ENCODE results near the gene FBLN1. TPM values are rescaled to one million over a fixed set of nuclear protein-coding genes. Genes with fewer than 3 reads are reported as not detected.

FBLN1 gene
- total RNA-seq, 1 experiment from 2014 or later: 23.4 TPM

- TF ChIP-seq CBX3 (IDR thresholded peaks at IDR 0.05; ENCODE audit: low read depth): no peak
Measured at GRCh38 chr22:45571089-45571488, 68.4 kb downstream of the FBLN1 start (continued).

GRCh38 chr22:45572444-45572843 is 69.8 kb downstream of the FBLN1 start:
- Histone ChIP-seq H2AFZ (ENCODE audit: low read depth, low read length, poor library complexity, severe bottlenecking) (no peak overlapping the region), H3K9me2 (ENCODE audit: insufficient read depth) (no peaks in the 10 kb centered on the region), H3K27ac (ENCODE audit: low read depth, low read length) (no peak overlapping the region), H3K4me2 (ENCODE audit: low read length) (no peak overlapping the region), H3K9ac (ENCODE audit: low read length) (no peak overlapping the region), H3K36me3 (ENCODE audit: control insufficient read depth in 1 of 2, insufficient read depth in 2 of 2, low read length in 2 of 2) (no peaks in the 10 kb centered on the region), H3K9me3 (ENCODE audit: control insufficient read depth in 1 of 2, insufficient read depth in 1 of 2, low read depth in 1 of 2, low read length in 2 of 2) (peaks cover 6 to 7% of the 10 kb centered on the region in 2 experiments; a peak in 2 of 4 replicates), H4K20me1 (ENCODE audit: insufficient read depth) (no peaks in the 10 kb centered on the region), H3K4me3 (replicated peaks in 1 of 2; ENCODE audit: low read depth in 1 of 2, low read length in 2 of 2) (no peak overlapping the region), H3K4me1 (ENCODE audit: control insufficient read depth in 1 of 2, insufficient read depth in 2 of 2, low read length in 2 of 2) (no peaks in the 10 kb centered on the region), H3K79me2 (ENCODE audit: insufficient read depth, low read length) (no peaks in the 10 kb centered on the region), H3K27me3 (ENCODE audit: insufficient read depth, low read length) (peaks cover 4% of the 10 kb centered on the region; the same call in 1 of the 2 replicates)
- DNase-seq (ENCODE audit: low read depth, low spot score) (no peak), ATAC-seq (no peak)
- BruUV-seq (replicated peaks): no TSS peak
- ChIA-PET CTCF (no interaction called here), RAD21 (ENCODE audit: low non-redundant PET in 1 of 2, low total read pairs in 2 of 2, uncharacterized antibody in 2 of 2, unreplicated experiment in 2 of 2) (no interaction called here), POLR2A (interaction anchor here (0.6 kb wide), 1 partner anchor 405 kb away, joined by 4 read pairs; no protein-coding TSS in a partner anchor)
- intact Hi-C loops (cut with micrococcal nuclease): loop anchor here (10.0 kb wide), 1 partner anchor 292 kb away; no protein-coding TSS in a partner anchor
- TF ChIP-seq YY1 (IDR thresholded peaks at IDR 0.05; ENCODE audit: extremely low read depth, insufficient replicate concordance, low read depth, low read length) (no peak), ZNF274 (IDR thresholded peaks at IDR 0.05; ENCODE audit: low read depth, low read length) (no peak), ZBTB33 (IDR thresholded peaks at IDR 0.05; ENCODE audit: extremely low read depth, insufficient replicate concordance, low read length) (no peak)

Data from HCT116 (cell line).